Ectodermal cell (in vitro differentiated cells): ENCODE results near the gene TP53I11.

ENCODE experiments used
- H3K27ac ChIP-seq: 2 replicates; pipeline ENCODE4 v1.7.0; 2013; ENCODE audit warnings: mild to moderate bottlenecking, low read depth, low read length; ENCODE audit not compliant: insufficient read depth, poor library complexity, severe bottlenecking
- H3K27me3 ChIP-seq: 2 replicates; pipeline ENCODE4 v1.7.0; 2013; ENCODE audit warnings: mild to moderate bottlenecking, low read length; ENCODE audit not compliant: insufficient read depth, control insufficient read depth, poor library complexity, severe bottlenecking
- H3K36me3 ChIP-seq: one replicate; pipeline ENCODE4 v1.7.0; 2013; ENCODE audit warnings: low read length; ENCODE audit not compliant: control insufficient read depth, insufficient read depth
- H3K4me1 ChIP-seq: one replicate; pipeline ENCODE4 v1.7.0; 2013; ENCODE audit warnings: low read length; ENCODE audit not compliant: control insufficient read depth, insufficient read depth
- H3K4me3 ChIP-seq: 2 replicates; pipeline ENCODE4 v1.7.0; 2013; ENCODE audit warnings: low read depth, low read length, control low read depth; ENCODE audit not compliant: insufficient read depth
- H3K9me3 ChIP-seq: 2 replicates; pipeline ENCODE4 v1.7.0; 2013; ENCODE audit warnings: mild to moderate bottlenecking, low read length, moderate library complexity; ENCODE audit not compliant: control insufficient read depth
- WGBS, 2 experiments: methylation state at CpG; one replicate each; pipeline ENCODE4 v1.1.7; 2013; ENCODE audit warnings: missing lambda C conversion rate in 2 of 2; 5-methylcytosine and 5-hydroxymethylcytosine counted together

The TP53I11 gene

DNA sequence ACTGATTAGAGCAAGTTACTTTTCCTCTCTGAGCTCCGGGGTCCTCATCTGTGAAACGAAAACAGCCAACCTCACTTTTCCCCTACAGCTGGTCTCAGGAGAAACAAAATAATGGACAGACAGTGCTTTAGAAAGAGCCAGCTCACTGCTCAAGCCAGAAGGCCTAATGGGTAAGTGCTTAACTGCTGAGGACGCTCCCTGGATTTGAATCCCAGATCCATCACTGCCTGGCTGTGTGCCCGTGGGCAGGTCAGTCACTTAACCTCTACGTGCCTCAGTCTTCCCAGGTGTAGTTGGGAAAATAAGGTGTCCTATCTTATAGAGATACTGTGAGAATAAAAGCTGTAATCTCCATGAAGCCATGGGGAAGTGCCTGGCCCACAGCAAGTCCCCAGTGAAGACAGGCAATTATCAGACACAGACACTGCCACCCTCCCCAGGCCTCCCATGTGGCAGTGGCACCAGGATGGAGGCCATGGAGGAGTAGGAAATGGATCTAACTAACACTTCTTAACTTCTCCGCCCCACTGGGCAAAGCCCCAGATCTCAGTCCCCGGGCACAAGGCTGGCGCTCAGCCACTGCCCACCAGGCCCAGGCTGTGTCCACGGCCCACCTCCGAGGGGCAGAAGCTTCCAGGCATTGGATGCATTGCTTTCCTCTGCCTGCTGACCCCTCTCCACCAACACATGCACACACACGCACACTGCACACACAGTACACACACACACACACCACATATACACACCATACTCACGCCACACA lies 9.2 kb downstream of the TP53I11 start:
- Histone ChIP-seq H3K27ac (no peak overlapping the region), H3K4me1 (peaks cover 48% of the 10 kb centered on the region), H3K27me3 (no peaks in the 10 kb centered on the region), H3K9me3 (no peaks in the 10 kb centered on the region), H3K4me3 (no peak overlapping the region), H3K36me3 (peaks cover 6% of the 10 kb centered on the region)
- 91 to 92% methylated on average over 12 of the region's 12 CpGs for WGBS, 2 experiments

DNA sequence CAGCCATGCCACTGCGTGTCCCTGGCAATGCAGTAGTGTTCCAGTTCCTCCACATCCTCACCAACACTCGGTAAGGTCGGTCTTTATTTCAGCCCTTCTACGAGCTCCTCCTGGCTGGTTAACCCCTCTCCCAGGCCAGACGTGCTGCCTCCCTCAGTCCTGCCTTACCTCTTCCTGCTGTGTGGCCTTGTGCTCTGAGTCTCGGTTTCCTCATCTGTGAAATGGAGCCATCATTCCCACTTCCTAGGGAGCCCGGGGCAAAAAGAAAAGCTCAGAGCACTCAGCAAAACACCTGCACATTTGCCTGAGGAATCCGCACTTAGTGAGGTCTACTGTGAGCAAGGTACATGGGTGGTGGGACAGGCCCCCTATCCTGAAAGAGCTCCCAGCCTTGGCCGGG lies 9.8 kb downstream of the TP53I11 start:
- H3K36me3 ChIP-seq, result peaks cover 6% of the 10 kb centered on the region
- H3K27ac ChIP-seq, result no peak overlapping the region
- no peaks in the 10 kb centered on the region for H3K27me3 ChIP-seq
- 94 to 95% methylated on average over 9 of the region's 9 CpGs for WGBS, 2 experiments
- H3K9me3 ChIP-seq, result no peaks in the 10 kb centered on the region
- H3K4me1 ChIP-seq, result peaks cover 43% of the 10 kb centered on the region
- no peak overlapping the region for H3K4me3 ChIP-seq

DNA sequence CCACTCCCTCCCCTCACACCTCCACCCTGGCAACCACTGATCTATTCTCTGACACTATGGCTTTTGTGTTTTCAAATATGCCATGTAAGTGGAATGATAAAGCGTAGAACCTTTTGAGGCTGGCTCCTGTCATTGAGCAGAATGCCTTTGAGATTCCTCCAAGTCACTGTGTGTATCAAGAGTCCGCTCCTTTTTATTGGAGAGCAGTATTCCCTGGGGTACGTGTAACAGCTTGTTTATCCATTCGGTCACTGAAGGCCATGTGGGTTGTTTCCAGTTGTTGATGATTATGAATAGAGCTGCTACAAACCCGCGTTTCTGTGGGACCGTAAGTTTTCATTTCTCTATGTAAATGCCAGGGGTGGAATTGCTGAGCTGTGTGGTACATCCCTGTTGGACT lies 10.3 kb downstream of the TP53I11 start:
- 96 to 97% methylated on average over 7 of the region's 7 CpGs for WGBS, 2 experiments
- Histone ChIP-seq H3K9me3 (no peaks in the 10 kb centered on the region), H3K4me1 (peaks cover 39% of the 10 kb centered on the region), H3K4me3 (no peak overlapping the region), H3K27me3 (no peaks in the 10 kb centered on the region), H3K36me3 (peaks cover 6% of the 10 kb centered on the region), H3K27ac (no peak overlapping the region)

DNA sequence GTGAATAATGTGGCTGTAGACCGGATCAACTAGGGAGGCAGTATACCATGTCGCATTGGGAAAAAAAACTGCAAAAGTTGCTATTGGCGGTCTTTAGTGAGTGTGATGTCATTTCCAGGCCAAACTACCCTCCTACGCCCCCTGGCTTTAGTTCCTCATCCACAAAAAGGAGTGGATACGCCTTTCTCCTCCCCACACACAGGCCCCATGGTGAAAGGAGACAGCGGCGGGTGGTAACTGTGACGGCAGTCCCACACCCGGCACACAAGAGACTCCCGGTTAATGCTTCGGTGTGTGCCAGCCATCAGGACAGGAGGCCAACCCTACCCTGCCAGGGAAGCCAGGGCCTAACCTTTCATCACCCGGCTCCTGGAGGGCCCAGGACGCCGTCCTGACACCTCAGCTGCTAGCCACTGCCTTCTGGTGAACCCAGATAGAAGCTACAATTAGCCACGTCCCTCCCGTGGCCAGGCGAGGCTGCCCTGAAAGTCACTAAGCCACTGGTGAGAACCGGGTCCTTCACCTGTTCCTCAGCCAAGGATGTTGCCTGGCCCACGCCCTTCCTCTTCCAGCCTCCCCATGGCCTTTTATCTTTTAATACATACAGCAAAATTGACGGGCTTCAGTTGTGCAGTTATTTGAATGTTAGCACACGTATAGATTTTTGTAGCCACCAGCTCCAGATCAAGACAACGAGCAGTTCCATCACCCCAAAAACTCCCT lies 10.8 kb downstream of the TP53I11 start:
- no peak overlapping the region for H3K27ac ChIP-seq
- H3K27me3 ChIP-seq, result no peaks in the 10 kb centered on the region
- H3K4me1 ChIP-seq, result peaks cover 33% of the 10 kb centered on the region
- H3K4me3 ChIP-seq, result no peak overlapping the region
- peaks cover 6% of the 10 kb centered on the region for H3K36me3 ChIP-seq
- WGBS, 2 experiments, result 80% methylated on average over 22 of the region's 22 CpGs
- H3K9me3 ChIP-seq, result no peaks in the 10 kb centered on the region

DNA sequence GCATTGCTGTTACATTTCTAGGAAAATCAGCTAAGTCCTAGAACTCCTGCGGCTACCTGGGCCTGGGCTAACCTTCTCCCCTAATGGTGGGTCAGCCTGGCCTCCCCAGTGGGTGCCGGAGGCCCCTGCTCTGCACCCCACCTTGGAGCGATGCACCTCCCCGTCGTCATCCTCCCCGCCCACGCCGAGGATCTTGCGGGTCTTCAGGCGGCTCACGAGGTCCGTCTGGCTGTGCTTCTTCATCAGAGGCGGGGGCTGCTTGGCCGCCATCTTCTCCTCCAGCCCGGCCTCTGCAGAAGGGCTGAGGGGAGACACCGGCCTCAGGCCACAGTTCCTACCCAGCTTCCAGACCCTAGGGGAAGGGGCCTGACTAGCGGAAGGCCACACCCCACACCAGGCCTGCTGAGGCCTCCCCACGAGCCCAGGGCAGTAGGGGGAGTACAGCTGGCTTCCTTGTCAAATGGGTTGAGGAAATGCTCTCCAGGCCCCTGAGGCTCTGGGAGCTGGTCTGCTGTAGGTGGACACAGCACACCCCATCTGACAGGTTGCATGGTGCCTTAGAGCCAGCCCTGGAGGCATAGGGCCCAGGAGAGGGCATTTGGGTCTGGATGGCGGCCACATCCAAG lies 12.5 kb downstream of the TP53I11 start:
- Histone ChIP-seq H3K36me3 (peaks cover 6% of the 10 kb centered on the region), H3K27ac (no peak overlapping the region), H3K4me3 (no peak overlapping the region), H3K27me3 (no peaks in the 10 kb centered on the region), H3K9me3 (no peaks in the 10 kb centered on the region), H3K4me1 (peaks cover 16% of the 10 kb centered on the region)
- WGBS, 2 experiments, result 89 to 90% methylated on average over 19 of the region's 19 CpGs

DNA sequence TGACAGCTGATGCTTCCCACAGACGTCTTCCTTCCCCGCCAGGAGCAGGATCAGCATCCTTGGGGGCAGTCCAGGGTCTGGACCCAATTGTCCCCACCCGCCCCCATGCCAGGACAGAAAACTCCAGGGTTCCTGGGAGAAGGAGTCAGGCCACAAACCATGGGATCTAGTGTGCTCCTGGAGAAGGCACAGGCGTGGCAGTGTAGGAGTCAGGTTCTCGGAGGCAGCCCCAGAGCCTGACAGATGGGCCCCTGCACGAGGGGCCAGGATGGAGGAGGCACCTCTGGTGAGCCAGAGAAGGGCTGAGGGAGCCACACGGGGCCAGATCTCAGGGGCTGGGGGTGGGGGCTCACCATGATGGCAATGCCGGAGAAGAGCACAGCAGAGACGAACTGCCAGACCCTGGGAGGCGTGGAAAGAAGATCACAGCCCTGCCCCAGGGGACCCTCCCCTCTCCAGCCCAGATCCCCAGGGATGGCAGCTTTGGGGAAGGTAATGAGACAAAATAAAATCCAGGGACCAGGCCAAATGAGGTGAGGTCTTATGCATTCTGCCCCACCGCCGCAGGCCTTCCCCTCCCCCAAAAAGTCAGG lies 13.6 kb downstream of the TP53I11 start:
- H3K9me3 ChIP-seq, result no peaks in the 10 kb centered on the region
- H3K4me3 ChIP-seq, result no peak overlapping the region
- peaks cover 6% of the 10 kb centered on the region for H3K36me3 ChIP-seq
- no peak overlapping the region for H3K27ac ChIP-seq
- H3K27me3 ChIP-seq, result no peaks in the 10 kb centered on the region
- WGBS, 2 experiments, result 73 to 74% methylated on average over 12 of the region's 12 CpGs
- peaks cover 8% of the 10 kb centered on the region for H3K4me1 ChIP-seq

DNA sequence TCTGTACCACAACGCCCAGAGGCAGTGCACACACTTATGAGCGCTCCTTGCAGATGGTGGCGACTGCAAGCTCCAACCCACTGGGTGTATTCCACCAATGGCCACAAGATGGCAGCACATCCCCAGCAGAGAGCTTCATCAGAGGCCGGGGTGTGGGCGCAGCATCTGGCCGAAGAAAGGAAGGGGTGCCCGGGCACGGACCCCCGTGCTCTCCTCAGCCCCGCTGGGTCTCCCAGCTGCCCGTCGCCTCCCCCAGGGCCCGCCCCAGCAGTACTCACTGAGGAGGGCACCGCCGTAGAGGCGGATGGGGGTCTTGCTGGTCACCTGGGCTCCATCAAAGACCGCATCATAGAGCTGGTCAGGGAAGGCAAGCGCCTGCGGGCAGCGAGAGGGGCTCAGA lies 14.2 kb downstream of the TP53I11 start:
- Histone ChIP-seq H3K4me3 (no peak overlapping the region), H3K27ac (no peak overlapping the region), H3K36me3 (peaks cover 6% of the 10 kb centered on the region), H3K4me1 (peaks cover 8% of the 10 kb centered on the region), H3K9me3 (no peaks in the 10 kb centered on the region), H3K27me3 (no peaks in the 10 kb centered on the region)
- WGBS, 2 experiments, result 35 to 40% methylated on average over 20 of the region's 20 CpGs

DNA sequence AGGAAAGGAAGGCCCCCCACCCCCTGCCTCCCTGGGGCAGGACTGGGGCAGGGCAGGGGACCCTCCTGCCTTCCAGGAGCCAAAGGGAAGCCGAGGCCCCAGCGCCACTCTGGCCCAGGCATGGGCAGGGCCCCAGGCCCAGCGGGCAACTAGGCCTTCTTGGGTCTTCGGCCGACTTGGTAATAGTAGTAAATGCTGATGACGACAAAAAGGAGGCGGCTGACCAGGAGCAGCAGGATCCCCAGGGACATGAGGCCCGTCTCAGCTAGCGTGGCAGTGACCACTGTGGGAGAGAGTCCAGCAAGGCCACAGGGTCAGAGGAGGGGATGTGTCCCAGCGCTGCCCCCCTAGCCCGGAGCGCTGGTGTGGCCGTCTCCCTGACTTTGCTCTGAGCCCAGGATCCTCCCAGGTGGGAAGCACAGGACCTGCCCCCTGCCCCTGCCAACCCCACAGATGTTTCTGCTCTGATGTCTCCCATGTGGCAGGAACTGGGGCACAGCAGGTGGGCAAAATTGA lies 15.9 kb downstream of the TP53I11 start:
- H3K4me3 ChIP-seq, result no peak overlapping the region
- H3K4me1 ChIP-seq, result peaks cover 15% of the 10 kb centered on the region
- no peaks in the 10 kb centered on the region for H3K36me3 ChIP-seq
- H3K9me3 ChIP-seq, result no peaks in the 10 kb centered on the region
- H3K27ac ChIP-seq, result no peak overlapping the region
- H3K27me3 ChIP-seq, result no peaks in the 10 kb centered on the region
- 92 to 93% methylated on average over 13 of the region's 13 CpGs for WGBS, 2 experiments

GRCh38 chr11:44934110-44934509 lies 16.6 kb downstream of the TP53I11 start:
- Histone ChIP-seq H3K4me3 (no peak overlapping the region), H3K27ac (no peak overlapping the region), H3K4me1 (peaks cover 21% of the 10 kb centered on the region), H3K9me3 (no peaks in the 10 kb centered on the region), H3K36me3 (no peaks in the 10 kb centered on the region), H3K27me3 (no peaks in the 10 kb centered on the region)
- 96 to 99% methylated on average over 2 of the region's 2 CpGs for WGBS, 2 experiments

GRCh38 chr11:44931466-44931865 lies 19.2 kb downstream of the TP53I11 start:
- Histone ChIP-seq H3K36me3 (no peaks in the 10 kb centered on the region), H3K27ac (no peak overlapping the region), H3K27me3 (no peaks in the 10 kb centered on the region), H3K4me1 (peaks cover 18% of the 10 kb centered on the region), H3K9me3 (no peaks in the 10 kb centered on the region), H3K4me3 (no peak overlapping the region)
- WGBS, 2 experiments, result 66 to 84% methylated on average over 3 of the region's 3 CpGs
